HepG2 (cell line): ENCODE measurements around the gene CCN6. TPM values are rescaled to one million over a fixed set of nuclear protein-coding genes. Genes with fewer than 3 reads are reported as not detected.

Experiments
- ARID2 ChIP-seq: sonication (generic); formaldehyde crosslinking; IDR thresholded peaks from 2 replicates; pipeline ENCODE4 v1.8.1; 2022; ENCODE audit warnings: mild to moderate bottlenecking, missing genetic modification reagents, borderline replicate concordance
- ATF4 ChIP-seq, 2 experiments: fragments of 450-650 bp in 1 of 2; sonication (generic) in 1 of 2; formaldehyde crosslinking; IDR thresholded peaks; 2 replicates each; pipeline versions ENCODE4 v1.5.0 to v1.8.0; 2020 to 2022; ENCODE audit warnings: mild to moderate bottlenecking in 1 of 2, missing genetic modification reagents in 1 of 2
- BRCA1 ChIP-seq: sonication (generic); formaldehyde crosslinking; IDR thresholded peaks from 2 replicates; pipeline ENCODE4 v1.4.0; 2020; ENCODE audit warnings: missing genetic modification reagents
- BRF2 ChIP-seq: sonication (generic); formaldehyde crosslinking; IDR thresholded peaks from 2 replicates; pipeline ENCODE4 v1.8.1; 2022; ENCODE audit warnings: mild to moderate bottlenecking, missing genetic modification reagents
- CC2D1A ChIP-seq: sonication (generic); formaldehyde crosslinking; IDR thresholded peaks from 2 replicates; pipeline ENCODE4 v1.8.1; 2023; ENCODE audit warnings: mild to moderate bottlenecking, missing genetic modification reagents
- CEBPB ChIP-seq: IDR thresholded peaks from 2 replicates; pipeline ENCODE4 v1.6.1; 2011; ENCODE audit warnings: low read depth, low read length, improper control_type of control experiment, borderline replicate concordance
- CEBPG ChIP-seq: IDR thresholded peaks from 2 replicates; pipeline ENCODE4 v1.6.1; 2016
- CREB1 ChIP-seq, 2 experiments: fragments of 450-650 bp in 1 of 2; IDR thresholded peaks; 2 replicates each; pipeline ENCODE4 v1.6.1; 2016 to 2017; ENCODE audit warnings: control low read depth in 1 of 2, mild to moderate bottlenecking in 1 of 2, missing compliant biosample characterization in 1 of 2, missing genetic modification characterization in 1 of 2
- CREB3 ChIP-seq: sonication (generic); formaldehyde crosslinking; IDR thresholded peaks from 2 replicates; pipeline ENCODE4 v1.5.0; 2020; ENCODE audit warnings: missing genetic modification reagents
- PRDM15 ChIP-seq: sonication (generic); formaldehyde crosslinking; IDR thresholded peaks from 2 replicates; pipeline ENCODE4 v1.4.0; 2020; ENCODE audit warnings: missing genetic modification reagents
- SIN3A ChIP-seq: IDR thresholded peaks from 2 replicates; pipeline ENCODE4 v1.6.1; 2011; ENCODE audit warnings: low read depth, mild to moderate bottlenecking, control low read depth, low read length, borderline replicate concordance
- TP53 ChIP-seq: sonication (generic); formaldehyde crosslinking; conservative IDR thresholded peaks from 2 replicates; pipeline ENCODE4 v1.4.0; 2020; ENCODE audit warnings: missing genetic modification reagents
- ZNF142 ChIP-seq: sonication (generic); formaldehyde crosslinking; IDR thresholded peaks from 2 replicates; pipeline ENCODE4 v1.4.0; 2020; ENCODE audit warnings: missing genetic modification reagents
- ZNF274 ChIP-seq: sonication (generic); formaldehyde crosslinking; IDR thresholded peaks from 2 replicates; pipeline ENCODE4 v1.5.1; 2020; ENCODE audit warnings: mild to moderate bottlenecking, missing genetic modification reagents
- polyA plus RNA-seq, 8 experiments: library from polyadenylated mRNA; depleted of rRNA in 3 of 8; stranded (reverse) in 7 of 8; unstranded in 1 of 8; fragments of >200 nt; fragmentation: Illumina TruSeq in 4 of 8; extraction: Trizol in 4 of 8; gene quantifications; 2 replicates each; pipeline versions ENCODE4 v1.2.1 to v1.2.3, GENCODE V29; 2011 to 2016; ENCODE audit warnings: low read depth in 4 of 8, missing spikeins in 1 of 8, mixed read lengths in 1 of 8; ENCODE audit not compliant: insufficient read depth in 1 of 8
- total RNA-seq, 5 experiments: library from RNA; depleted of rRNA; stranded (reverse); fragments of >200 nt; fragmentation: Illumina TruSeq; extraction: Trizol; gene quantifications; 2 replicates each; pipeline ENCODE4 v1.2.3, GENCODE V29; 2016; ENCODE audit warnings: low read depth in 1 of 5

The CCN6 gene
- total and polyA plus RNA-seq, 2 of the 13 experiments (the other 11 are each of a cell fraction or from before 2014, with no cell fraction given) = not detected

GRCh38 chr6:112086744-112087135 lies 32.8 kb downstream of the CCN6 start (continued):
- TF ChIP-seq ARID2 (CRISPR knock-in tag) (no peak), CREB3 (CRISPR knock-in tag) (0 out of 2 replicates have a peak, but pooled peaks have one; percentile 17), TP53 (CRISPR knock-in tag) (no peak), SIN3A (0 out of 2 replicates have a peak, but pooled peaks have one; percentile 8), CEBPB (peak; percentile 28; the same call in 1 of the 2 replicates), ZNF274 (CRISPR knock-in tag) (no peak), CREB1 (IDR thresholded peaks at IDR 0.05) (no peak), CREB1 (CRISPR knock-in tag; IDR thresholded peaks at IDR 0.05) (no peak), CC2D1A (peak; percentile 71; the same call in 1 of the 2 replicates), BRCA1 (CRISPR knock-in tag) (0 out of 2 replicates have a peak, but pooled peaks have one; percentile 10), ZNF142 (CRISPR knock-in tag) (no peak), CEBPG (CRISPR knock-in tag) (peak; percentile 82), BRF2 (CRISPR knock-in tag) (no peak), ATF4 (CRISPR knock-in tag; IDR thresholded peaks at IDR 0.05) (peak in 1 of 2 experiments; percentile 92; a peak in 1 of 4 replicates), PRDM15 (CRISPR knock-in tag) (no peak)
- TF ChIP-seq, all 625 proteins: peak for 14
